ENCODE measurements around the gene RALB.

The RALB gene

GRCh38 chr2:120291401-120292311 is 39.0 kb downstream of the RALB start:
- Histone ChIP-seq H3K27me3 (ENCODE audit: control insufficient read depth in 1 of 2, insufficient read depth in 2 of 2, low read length in 2 of 2) (no peaks in the 10 kb centered on the region), H3K36me3 (ENCODE audit: control insufficient read depth in 1 of 2, insufficient read depth in 2 of 2, low read length in 2 of 2) (peaks cover 19 to 50% of the 10 kb centered on the region in 2 donors), H3K9ac (ENCODE audit: low read depth in 1 of 2, low read length in 2 of 2) (no peak overlapping the region), H3K27ac (ENCODE audit: low read depth, low read length) (no peak overlapping the region), H3K4me1 (ENCODE audit: control insufficient read depth in 1 of 2, insufficient read depth in 2 of 2, low read length in 2 of 2) (peaks cover 5 to 12% of the 10 kb centered on the region in 2 donors), H3K4me3 (ENCODE audit: low read depth in 1 of 2, low read length in 2 of 2) (no peak overlapping the region), H3K9me3 (ENCODE audit: control insufficient read depth in 1 of 2, low read length in 2 of 2) (no peaks in the 10 kb centered on the region)

GRCh38 chr2:120293096-120294007 is 40.7 kb downstream of the RALB start:
- Histone ChIP-seq H3K4me3 (ENCODE audit: low read depth in 1 of 2, low read length in 2 of 2) (no peak overlapping the region), H3K27ac (ENCODE audit: low read depth, low read length) (no peak overlapping the region), H3K4me1 (ENCODE audit: control insufficient read depth in 1 of 2, insufficient read depth in 2 of 2, low read length in 2 of 2) (no peaks in the 10 kb centered on the region), H3K27me3 (ENCODE audit: control insufficient read depth in 1 of 2, insufficient read depth in 2 of 2, low read length in 2 of 2) (no peaks in the 10 kb centered on the region), H3K9me3 (ENCODE audit: control insufficient read depth in 1 of 2, low read length in 2 of 2) (no peaks in the 10 kb centered on the region), H3K36me3 (ENCODE audit: control insufficient read depth in 1 of 2, insufficient read depth in 2 of 2, low read length in 2 of 2) (peaks cover 22 to 64% of the 10 kb centered on the region in 2 donors), H3K9ac (ENCODE audit: low read depth in 1 of 2, low read length in 2 of 2) (no peak overlapping the region)

- H3K27me3 ChIP-seq (ENCODE audit: control insufficient read depth in 1 of 2, insufficient read depth in 2 of 2, low read length in 2 of 2), result no peaks in the 10 kb centered on the region
- no peaks in the 10 kb centered on the region for H3K9me3 ChIP-seq (ENCODE audit: control insufficient read depth in 1 of 2, low read length in 2 of 2)
- no peaks in the 10 kb centered on the region for H3K4me1 ChIP-seq (ENCODE audit: control insufficient read depth in 1 of 2, insufficient read depth in 2 of 2, low read length in 2 of 2)
- no peak overlapping the region for H3K9ac ChIP-seq (ENCODE audit: low read depth in 1 of 2, low read length in 2 of 2)
- H3K27ac ChIP-seq (ENCODE audit: low read depth, low read length), result no peak overlapping the region
- no peak overlapping the region for H3K4me3 ChIP-seq (ENCODE audit: low read depth in 1 of 2, low read length in 2 of 2)
- peaks cover 22 to 65% of the 10 kb centered on the region in 2 donors for H3K36me3 ChIP-seq (ENCODE audit: control insufficient read depth in 1 of 2, insufficient read depth in 2 of 2, low read length in 2 of 2)
Measured at GRCh38 chr2:120294008-120294340, 41.3 kb downstream of the RALB start.

- no peaks in the 10 kb centered on the region for H3K9me3 ChIP-seq (ENCODE audit: control insufficient read depth in 1 of 2, low read length in 2 of 2)
- peaks cover 3 to 39% of the 10 kb centered on the region in 2 donors for H3K36me3 ChIP-seq (ENCODE audit: control insufficient read depth in 1 of 2, insufficient read depth in 2 of 2, low read length in 2 of 2)
- no peak overlapping the region for H3K27ac ChIP-seq (ENCODE audit: low read depth, low read length)
- H3K9ac ChIP-seq (ENCODE audit: low read depth in 1 of 2, low read length in 2 of 2), result no peak overlapping the region
- H3K27me3 ChIP-seq (ENCODE audit: control insufficient read depth in 1 of 2, insufficient read depth in 2 of 2, low read length in 2 of 2), result no peaks in the 10 kb centered on the region
- no peak overlapping the region for H3K4me3 ChIP-seq (ENCODE audit: low read depth in 1 of 2, low read length in 2 of 2)
- H3K4me1 ChIP-seq (ENCODE audit: control insufficient read depth in 1 of 2, insufficient read depth in 2 of 2, low read length in 2 of 2), result no peaks in the 10 kb centered on the region
Measured at GRCh38 chr2:120298173-120298835, 45.7 kb downstream of the RALB start.

- H3K4me3 ChIP-seq (ENCODE audit: low read depth in 1 of 2, low read length in 2 of 2), result no peak overlapping the region
- H3K4me1 ChIP-seq (ENCODE audit: control insufficient read depth in 1 of 2, insufficient read depth in 2 of 2, low read length in 2 of 2), result no peaks in the 10 kb centered on the region
- no peak overlapping the region for H3K27ac ChIP-seq (ENCODE audit: low read depth, low read length)
- no peak overlapping the region for H3K9ac ChIP-seq (ENCODE audit: low read depth in 1 of 2, low read length in 2 of 2)
- no peaks in the 10 kb centered on the region for H3K27me3 ChIP-seq (ENCODE audit: control insufficient read depth in 1 of 2, insufficient read depth in 2 of 2, low read length in 2 of 2)
- peaks cover 7 to 32% of the 10 kb centered on the region in 2 donors for H3K36me3 ChIP-seq (ENCODE audit: control insufficient read depth in 1 of 2, insufficient read depth in 2 of 2, low read length in 2 of 2)
- no peaks in the 10 kb centered on the region for H3K9me3 ChIP-seq (ENCODE audit: control insufficient read depth in 1 of 2, low read length in 2 of 2)
Measured at GRCh38 chr2:120299004-120299403, 46.4 kb downstream of the RALB start.

- H3K9ac ChIP-seq (ENCODE audit: low read depth in 1 of 2, low read length in 2 of 2), result no peak overlapping the region
- peaks cover 7 to 27% of the 10 kb centered on the region in 2 donors for H3K36me3 ChIP-seq (ENCODE audit: control insufficient read depth in 1 of 2, insufficient read depth in 2 of 2, low read length in 2 of 2)
- H3K27me3 ChIP-seq (ENCODE audit: control insufficient read depth in 1 of 2, insufficient read depth in 2 of 2, low read length in 2 of 2), result no peaks in the 10 kb centered on the region
- H3K27ac ChIP-seq (ENCODE audit: low read depth, low read length), result no peak overlapping the region
- no peaks in the 10 kb centered on the region for H3K9me3 ChIP-seq (ENCODE audit: control insufficient read depth in 1 of 2, low read length in 2 of 2)
- H3K4me1 ChIP-seq (ENCODE audit: control insufficient read depth in 1 of 2, insufficient read depth in 2 of 2, low read length in 2 of 2), result no peaks in the 10 kb centered on the region
- no peak overlapping the region for H3K4me3 ChIP-seq (ENCODE audit: low read depth in 1 of 2, low read length in 2 of 2)
Measured at GRCh38 chr2:120299561-120299960, 46.9 kb downstream of the RALB start.

- Histone ChIP-seq H3K4me1 (ENCODE audit: control insufficient read depth in 1 of 2, insufficient read depth in 2 of 2, low read length in 2 of 2) (peaks cover 0 to 3% of the 10 kb centered on the region in 2 donors), H3K4me3 (ENCODE audit: low read depth in 1 of 2, low read length in 2 of 2) (no peak overlapping the region), H3K36me3 (ENCODE audit: control insufficient read depth in 1 of 2, insufficient read depth in 2 of 2, low read length in 2 of 2) (peaks cover 7 to 26% of the 10 kb centered on the region in 2 donors), H3K27ac (ENCODE audit: low read depth, low read length) (no peak overlapping the region), H3K9me3 (ENCODE audit: control insufficient read depth in 1 of 2, low read length in 2 of 2) (no peaks in the 10 kb centered on the region), H3K27me3 (ENCODE audit: control insufficient read depth in 1 of 2, insufficient read depth in 2 of 2, low read length in 2 of 2) (no peaks in the 10 kb centered on the region), H3K9ac (ENCODE audit: low read depth in 1 of 2, low read length in 2 of 2) (no peak overlapping the region)
Measured at GRCh38 chr2:120300385-120300784, 47.7 kb downstream of the RALB start.

GRCh38 chr2:120301284-120301683 is 48.6 kb downstream of the RALB start:
- no peak overlapping the region for H3K4me3 ChIP-seq (ENCODE audit: low read depth in 1 of 2, low read length in 2 of 2)
- H3K9me3 ChIP-seq (ENCODE audit: control insufficient read depth in 1 of 2, low read length in 2 of 2), result no peaks in the 10 kb centered on the region
- H3K27me3 ChIP-seq (ENCODE audit: control insufficient read depth in 1 of 2, insufficient read depth in 2 of 2, low read length in 2 of 2), result no peaks in the 10 kb centered on the region
- no peak overlapping the region for H3K9ac ChIP-seq (ENCODE audit: low read depth in 1 of 2, low read length in 2 of 2)
- peaks cover 0 to 9% of the 10 kb centered on the region in 2 donors for H3K4me1 ChIP-seq (ENCODE audit: control insufficient read depth in 1 of 2, insufficient read depth in 2 of 2, low read length in 2 of 2)
- no peak overlapping the region for H3K27ac ChIP-seq (ENCODE audit: low read depth, low read length)
- peaks cover 13 to 26% of the 10 kb centered on the region in 2 donors for H3K36me3 ChIP-seq (ENCODE audit: control insufficient read depth in 1 of 2, insufficient read depth in 2 of 2, low read length in 2 of 2)

GRCh38 chr2:120302301-120302700 is 49.6 kb downstream of the RALB start:
- no peak overlapping the region for H3K4me3 ChIP-seq (ENCODE audit: low read depth in 1 of 2, low read length in 2 of 2)
- no peaks in the 10 kb centered on the region for H3K27me3 ChIP-seq (ENCODE audit: control insufficient read depth in 1 of 2, insufficient read depth in 2 of 2, low read length in 2 of 2)
- peaks cover 13 to 21% of the 10 kb centered on the region in 2 donors for H3K36me3 ChIP-seq (ENCODE audit: control insufficient read depth in 1 of 2, insufficient read depth in 2 of 2, low read length in 2 of 2)
- peaks cover 0 to 9% of the 10 kb centered on the region in 2 donors for H3K4me1 ChIP-seq (ENCODE audit: control insufficient read depth in 1 of 2, insufficient read depth in 2 of 2, low read length in 2 of 2)
- H3K27ac ChIP-seq (ENCODE audit: low read depth, low read length), result no peak overlapping the region
- H3K9me3 ChIP-seq (ENCODE audit: control insufficient read depth in 1 of 2, low read length in 2 of 2), result no peaks in the 10 kb centered on the region
- H3K9ac ChIP-seq (ENCODE audit: low read depth in 1 of 2, low read length in 2 of 2), result no peak overlapping the region

Measured in duodenal mucosa (tissue), 2 donors.